GDM1 (cell line): ENCODE measurements around the gene GNG14.
"Not testable (repeated sequence)": the region's sequence is repeated elsewhere in the genome, so short reads cannot be mapped to it uniquely, and the experiment has no call there.

Experiments
- DNase-seq: peaks from one replicate; lab custom pipeline; 2025; lab: John Stamatoyannopoulos, UW

GNG14 gene

DNA sequence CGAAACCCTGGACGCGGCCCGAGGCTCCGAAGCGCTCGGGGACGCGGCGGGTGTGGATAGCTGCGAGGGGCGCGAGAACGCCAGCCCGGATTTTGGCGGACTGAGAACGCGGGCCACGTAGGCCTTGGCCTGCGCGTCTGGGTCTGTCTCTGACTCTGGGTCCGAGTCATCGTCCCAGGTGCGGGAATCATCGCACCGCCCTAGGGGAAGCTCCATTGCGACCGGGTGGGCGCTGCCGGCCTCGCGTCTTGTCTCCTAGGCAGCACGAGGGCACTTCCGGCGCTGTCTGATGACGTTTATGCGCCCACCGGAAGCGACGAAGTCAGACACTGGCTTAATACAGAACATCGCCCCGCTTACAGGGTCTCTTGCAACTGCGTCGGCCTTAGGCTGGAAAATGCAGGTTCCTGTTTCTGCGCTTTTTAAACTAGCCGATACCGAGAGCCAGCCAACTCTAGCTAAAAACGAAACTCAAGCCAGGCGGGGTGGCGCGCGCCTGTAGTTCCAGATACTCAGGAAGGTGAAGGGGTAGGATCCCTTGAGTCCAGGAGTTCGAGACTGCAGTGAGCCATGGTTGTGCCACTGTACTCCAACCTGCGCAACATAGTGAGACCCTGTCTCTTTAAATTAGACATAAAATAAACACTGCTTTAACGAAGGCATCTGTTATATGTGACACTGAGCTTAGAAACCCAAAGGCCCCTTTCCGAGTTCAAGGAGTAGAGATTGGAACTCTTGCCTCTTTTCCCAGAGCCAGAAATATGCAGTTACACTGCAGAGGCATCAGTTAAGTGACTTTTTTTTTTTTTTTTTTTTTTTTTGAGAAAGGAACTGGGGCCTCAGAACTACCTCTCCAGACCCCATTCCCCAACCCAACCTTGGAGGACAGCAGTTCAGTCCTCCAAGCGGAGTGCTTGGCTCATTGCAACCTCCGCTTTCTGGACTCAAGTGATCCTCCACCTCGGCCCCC lies 8.9 kb downstream of the GNG14 start, which contains the start of gene FBXW9:
Gene FBXW9, minus strand, starts transcription at position 266 of the 970 bp plus-strand sequence. Its CDS starts 50 bp downstream, at position 216.
- peak; percentile 94 for DNase-seq

DNA sequence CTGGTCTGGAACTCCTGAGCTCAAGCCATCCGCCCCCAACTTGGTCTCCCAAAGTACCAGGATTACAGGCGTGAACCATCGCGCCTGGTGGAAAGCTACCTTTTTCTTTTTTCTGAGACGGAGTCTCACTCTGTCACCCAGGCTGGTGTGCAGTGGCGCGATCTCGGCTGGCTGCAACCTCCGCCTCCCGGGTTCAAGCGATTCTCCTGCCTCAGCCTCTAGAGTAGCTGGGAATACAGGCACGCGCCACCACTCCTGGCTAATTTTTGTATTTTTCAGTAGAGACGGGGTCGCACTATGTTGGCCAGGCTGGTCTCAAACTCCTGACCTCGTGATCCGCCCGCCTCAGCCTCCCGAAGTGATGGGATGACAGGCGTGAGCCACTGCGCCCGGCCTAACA lies 9.6 kb downstream of the GNG14 start:
- not testable (repeated sequence) for DNase-seq

DNA sequence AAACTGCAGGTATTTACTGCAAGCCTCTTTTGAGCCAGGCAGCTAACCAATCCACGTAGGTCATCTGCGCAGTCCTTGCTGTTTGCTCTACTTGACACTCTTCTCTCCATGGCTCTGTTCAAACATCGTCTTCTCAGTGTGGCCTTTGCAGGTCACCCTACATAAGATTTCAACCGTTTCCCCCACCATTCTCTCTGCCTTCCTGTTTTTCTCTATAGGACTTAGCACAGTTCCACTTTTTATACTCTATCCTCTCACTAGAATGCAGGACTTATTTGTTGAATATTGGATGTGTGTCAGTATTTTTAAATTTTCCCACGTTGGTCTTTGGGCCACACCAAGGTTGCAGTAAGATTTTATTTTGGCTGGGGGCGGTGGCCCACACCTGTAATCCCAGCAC lies 10.3 kb downstream of the GNG14 start:
- no peak for DNase-seq

DNA sequence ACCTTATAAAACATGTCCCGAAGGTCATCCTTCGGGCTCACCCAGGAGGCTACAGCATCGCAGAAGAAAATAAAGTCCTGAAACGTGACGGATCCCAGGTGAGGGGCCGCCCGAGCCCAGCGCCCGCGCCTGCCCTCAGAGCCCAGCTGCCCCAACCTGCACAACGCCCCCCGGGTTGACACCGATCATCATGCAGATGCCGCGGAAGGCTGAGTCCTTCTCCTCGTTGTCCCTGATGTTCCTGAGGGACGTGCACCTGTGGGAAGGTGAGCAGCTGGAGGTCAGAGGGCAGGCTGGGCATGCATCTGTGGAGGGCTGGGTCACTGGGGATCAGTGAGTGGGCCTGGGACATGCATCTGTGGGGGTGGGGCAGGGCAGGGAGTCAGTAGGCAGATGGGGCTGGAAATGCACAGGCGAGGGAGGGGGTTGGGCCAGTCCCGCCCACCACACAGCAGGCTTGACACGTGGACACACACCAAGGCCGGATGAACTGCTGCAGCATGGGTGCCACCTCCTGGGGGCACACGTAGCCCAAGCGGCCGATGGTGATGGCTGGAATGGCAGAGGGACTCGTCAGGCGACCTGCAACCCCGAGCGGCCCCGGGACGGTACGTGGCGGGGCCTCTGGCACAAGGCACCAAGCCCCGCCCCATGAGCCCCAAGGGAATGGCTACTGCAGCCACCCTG lies 13.9 kb downstream of the GNG14 start:
- no peak for DNase-seq

DNA sequence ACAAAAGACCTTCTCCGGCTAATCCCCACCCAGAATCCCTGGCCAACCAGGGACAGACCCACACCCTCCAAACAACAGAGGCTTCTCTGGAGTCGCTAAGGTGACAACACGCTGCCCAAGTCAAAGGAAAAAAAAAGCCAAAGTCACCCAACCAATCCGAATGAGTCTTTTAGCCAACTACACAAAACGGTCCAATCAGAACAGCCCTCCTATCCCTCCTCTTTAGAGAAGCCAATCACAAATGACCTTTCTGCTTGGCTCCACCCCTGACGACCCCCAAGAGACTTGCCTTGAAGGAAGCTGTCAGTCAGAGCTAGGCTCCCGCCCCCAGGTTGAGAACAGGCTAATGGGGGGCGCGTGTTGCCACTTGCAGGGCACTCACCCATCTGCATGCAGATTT lies 15.2 kb downstream of the GNG14 start:
- DNase-seq = peak; percentile 46

DNA sequence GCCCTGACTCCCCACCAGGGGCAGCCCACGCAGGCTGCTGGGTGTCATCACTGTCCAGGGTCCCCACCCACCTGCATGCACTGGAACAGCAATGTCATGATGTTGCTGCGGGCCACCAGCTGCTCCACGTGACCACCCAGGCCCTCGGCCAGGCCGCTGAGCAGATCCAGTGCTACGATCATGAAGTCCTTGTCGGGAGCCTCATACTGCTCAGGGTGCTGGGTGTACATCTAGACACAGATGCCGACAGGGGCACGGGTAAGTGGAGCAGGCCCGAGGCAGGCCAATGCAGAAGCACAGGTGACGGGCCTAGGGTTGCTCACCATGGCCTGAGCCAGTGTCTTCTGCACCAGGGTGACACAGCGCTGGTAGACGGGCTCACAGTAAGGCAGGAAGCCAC lies 17.4 kb downstream of the GNG14 start:
- no peak for DNase-seq

DNA sequence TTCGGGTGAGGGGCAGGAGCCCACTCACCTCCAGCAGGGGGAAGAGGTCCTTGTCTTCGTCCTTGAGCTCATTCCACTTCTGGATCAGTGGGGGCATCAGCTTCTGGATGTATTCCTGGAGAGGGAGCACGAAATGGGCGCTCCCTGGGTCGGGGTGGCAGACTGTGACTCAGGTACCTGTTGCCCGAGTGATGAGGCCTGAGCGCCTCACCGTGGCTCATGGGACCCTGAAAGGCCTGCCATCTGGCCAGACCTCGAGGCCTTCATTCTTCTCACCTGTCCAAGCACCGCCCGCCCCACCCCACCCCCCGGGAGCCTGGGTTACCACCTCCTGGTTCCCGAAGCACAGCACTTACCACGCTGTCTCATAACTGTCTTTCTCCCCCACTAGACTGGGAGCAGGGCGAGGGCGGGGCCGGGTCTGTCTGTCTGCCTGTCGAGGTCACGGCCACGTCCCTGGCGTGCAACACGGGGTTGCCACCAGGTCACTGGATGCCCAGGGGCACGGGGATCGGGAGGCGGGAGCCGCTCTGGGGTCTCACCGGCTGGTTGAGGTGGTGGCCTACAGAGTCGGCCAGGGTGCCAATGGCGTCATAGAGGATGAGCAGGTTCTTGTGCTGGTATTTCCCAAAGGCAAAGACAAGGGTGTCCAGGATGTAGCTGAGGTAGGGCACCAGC lies 18.0 kb downstream of the GNG14 start:
- DNase-seq = no peak

DNA sequence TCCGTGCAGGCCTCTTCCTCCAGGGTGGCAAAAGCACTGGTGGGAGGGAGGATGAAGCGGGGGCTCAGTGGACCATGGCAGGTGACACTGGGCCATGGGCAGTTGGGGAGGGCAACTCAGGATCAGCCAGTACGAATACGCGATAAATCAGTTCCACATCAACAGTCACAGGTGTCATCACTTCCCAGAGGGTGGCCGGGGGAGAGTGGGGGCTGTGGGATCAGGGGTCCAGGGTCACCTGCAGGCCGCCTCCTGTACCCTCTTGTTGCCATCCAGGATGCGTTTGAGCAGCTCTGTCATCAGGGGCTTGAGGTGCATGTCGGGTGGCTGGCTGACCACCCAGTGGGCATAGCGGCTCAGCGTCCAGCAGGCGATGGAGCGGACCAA lies 18.5 kb downstream of the GNG14 start:
- DNase-seq = no peak

DNA sequence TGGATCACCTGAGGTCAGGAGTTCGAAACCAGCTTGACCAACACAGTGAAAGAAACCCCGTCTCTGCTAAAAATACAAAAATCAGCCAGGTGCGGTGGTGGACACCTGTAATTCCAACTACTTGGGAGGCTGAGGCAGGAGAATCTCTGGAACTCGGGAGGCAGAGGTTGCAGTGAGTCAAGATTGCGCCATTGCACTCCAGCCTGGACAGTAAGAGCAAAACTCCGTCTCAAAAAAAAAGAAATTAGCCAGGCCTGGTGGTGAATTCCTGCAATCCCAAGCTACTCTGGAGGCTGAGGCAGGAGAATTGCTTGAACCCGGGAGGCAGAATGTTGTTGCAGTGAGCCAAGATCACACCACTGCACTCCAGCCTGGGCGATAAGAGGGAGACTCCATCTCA lies 20.8 kb downstream of the GNG14 start:
- no peak for DNase-seq

DNA sequence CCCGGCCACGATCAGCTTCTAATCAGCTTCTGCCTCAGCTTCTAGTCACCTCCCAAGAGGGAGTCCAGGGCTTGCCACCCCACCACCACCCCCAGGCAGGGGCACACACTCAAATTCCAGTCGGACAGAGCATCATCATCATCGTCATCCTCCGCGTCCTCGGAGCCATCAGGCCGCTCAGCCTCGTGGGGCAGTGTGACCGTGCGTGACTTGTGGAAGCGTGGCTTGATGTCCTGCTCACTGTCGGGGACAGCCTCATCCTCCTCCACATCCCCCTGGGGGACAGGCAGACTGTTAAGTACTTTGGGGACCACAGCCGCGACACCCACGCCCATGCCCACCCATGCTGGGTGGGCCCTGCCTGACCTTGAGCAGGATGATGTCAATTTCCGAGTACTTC lies 23.4 kb downstream of the GNG14 start:
- no peak for DNase-seq

DNA sequence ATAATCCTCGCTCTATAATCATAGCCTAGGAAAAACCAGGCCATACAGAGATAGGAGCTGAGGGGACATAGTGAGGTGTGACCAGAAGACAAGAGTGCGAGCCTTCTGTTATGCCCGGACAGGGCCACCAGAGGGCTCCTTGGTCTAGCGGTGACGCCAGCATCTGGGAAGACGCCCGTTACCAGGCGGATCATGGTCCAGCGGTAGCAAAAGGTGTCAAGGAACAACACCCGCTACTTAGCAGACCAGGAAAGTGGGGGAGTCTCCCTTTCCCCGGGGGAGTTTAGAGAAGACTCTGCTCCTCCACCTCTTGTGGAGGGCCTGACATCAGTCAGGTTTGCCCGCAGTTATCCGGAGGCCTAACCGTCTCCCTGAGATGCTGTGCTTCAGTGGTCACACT lies 24.3 kb downstream of the GNG14 start:
- DNase-seq = not testable (repeated sequence)

DNA sequence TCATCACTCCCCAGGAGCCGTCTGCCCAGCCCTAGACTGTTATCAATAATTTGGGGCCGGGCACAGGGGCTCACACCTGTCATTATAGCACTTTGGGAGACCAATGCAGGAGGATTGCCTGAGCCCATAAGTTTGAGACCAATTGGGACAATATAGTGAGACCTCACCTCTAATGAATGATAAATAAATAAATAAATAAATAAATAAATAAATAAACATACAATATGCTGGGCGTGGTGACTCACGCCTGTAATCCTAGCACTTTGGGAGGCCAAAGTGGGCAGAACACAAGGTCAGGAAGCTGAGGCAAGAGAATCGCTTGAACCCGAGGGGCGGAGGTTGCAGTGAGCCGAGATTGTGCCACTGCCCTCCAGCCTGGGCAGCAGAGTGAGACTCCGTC lies 25.5 kb downstream of the GNG14 start:
- not testable (repeated sequence) for DNase-seq

DNA sequence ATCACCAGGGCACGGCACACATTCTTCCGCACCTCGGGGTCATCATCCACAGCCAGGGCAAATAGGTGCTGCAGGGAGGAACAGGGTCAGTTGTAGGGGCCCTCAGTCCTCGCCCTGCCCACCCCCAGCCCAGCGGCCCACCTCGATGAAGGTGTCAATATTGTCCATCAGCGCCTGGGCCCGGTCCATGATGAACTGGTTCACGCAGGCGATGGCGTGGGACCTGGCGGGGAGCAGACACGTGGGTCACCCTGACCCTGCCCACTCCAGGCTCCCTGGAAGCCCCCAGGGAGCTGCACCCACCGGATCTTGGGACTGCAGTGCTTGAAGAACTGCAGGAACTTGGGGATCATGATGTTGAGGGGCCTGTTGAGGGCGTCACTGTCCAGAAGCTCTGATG lies 27.3 kb downstream of the GNG14 start:
- no peak for DNase-seq

DNA sequence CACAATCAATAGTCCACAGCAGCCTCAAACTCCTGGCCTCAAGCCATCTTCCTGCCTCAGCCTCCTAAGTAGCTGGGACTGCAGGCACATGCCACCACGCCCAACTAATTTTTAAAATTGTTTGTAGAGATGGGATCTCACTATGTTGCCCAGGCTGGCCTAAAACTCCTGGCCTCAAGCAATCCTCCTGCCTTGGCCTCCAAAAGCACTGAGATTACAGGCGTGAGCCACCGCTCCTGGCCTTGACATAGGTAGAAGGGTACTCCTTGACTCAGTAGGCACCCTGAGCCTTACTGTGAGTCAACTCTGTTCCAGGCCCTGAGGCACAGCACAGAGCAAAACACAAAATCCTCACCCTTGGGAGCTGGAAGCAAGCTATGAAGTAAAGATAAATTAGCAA lies 28.1 kb downstream of the GNG14 start:
- no peak for DNase-seq

DNA sequence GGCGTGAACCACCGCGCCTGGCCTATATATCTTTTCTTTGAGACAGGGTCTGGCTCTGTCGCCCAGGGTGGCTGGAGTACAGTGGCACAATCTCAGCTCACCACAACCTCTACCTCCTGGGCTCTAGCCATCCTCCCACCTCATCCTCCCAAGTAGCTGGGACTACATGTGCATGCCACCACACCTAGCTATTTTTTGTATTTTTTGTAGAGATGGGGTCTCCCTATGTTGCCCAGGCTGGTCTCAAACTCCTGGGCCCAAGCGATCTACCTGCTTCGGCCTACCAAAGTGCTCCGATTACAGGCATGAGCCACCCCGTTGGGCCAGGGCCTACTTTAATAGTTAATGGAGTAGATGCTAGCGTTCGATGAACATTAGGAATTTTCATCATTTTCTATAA lies 32.5 kb downstream of the GNG14 start:
- no peak for DNase-seq

DNA sequence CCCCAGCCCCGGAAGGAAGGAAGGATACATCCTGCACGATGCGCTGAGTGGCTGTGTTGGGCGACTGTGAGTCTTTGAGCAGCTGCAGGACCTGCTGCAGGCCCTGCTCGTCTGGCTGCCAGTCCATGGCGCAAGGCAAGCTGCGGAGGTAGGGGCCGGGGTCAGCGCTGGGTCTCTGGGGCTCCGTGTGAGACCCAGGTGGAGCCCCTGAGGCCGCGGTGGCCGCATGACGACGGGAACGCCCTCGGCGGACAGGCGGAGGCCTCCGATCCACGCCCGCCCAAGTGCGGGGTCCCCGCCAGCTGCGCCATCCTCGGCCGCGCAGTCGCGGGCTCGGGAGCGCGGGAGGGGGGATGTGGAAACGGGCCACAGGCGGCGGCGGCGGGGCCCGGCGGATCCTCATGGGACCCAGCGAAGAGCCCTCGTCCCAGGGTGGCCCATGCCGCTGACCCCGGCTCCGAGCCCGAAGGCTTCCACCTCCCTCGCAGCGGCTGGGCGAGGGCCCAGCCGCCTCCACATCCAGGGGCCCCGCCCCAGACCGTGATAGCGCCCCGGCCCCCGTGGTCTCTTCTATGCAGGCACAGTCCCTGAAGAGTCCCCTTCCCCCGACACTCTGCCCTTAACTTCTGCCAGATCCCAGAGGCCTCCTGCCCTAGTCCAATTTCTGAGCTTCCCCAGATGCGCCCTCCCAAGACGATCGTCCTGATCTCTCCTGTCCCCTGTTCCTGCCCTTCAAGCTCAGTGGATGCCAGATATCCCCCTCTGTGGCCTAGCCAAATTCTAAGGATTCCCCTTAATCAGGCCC lies 33.3 kb downstream of the GNG14 start:
- DNase-seq = no peak

DNA sequence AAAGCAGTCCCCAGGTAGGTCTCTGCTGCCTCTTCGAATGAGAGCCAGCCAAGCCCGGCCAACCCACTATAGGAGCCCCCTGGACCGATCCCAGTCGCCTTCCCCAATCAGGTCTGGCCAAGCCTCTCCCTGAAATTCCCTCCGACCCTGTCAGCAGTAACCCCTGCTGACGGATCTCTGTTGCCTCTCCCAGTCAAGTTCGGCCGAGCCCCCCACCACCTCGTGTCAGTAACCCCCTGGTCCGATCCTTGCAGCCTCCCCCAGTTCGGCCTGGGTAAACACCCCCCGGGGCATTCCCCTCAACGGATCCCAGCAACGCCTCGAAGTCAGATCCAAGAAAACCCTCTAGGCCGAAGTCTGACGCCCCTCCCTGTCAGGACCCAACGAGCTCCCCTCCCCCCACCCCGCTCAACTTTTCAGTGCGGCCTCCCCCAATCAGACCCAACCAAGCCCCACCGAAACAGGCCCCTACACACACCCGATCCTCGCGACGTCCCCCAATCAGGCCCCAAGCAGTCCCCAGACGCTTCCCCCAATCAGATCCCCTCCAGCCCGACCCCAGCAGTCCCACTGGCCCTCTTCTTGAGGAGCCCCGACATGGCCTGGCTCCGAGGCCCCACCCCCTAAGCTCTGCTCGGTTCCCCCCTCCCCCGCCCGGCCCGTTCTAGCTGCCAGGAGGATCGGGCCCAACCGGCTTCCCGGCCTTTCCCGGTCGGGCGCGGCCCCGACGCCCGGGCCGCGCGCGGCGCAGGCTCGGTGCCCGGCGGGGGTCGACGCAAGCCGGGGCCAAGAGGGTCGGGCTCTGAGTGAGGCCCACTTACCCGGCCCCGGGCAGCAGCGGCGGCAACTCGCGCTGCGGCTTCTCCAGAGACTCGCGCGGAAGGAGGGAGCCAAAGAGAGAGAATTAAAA lies 34.1 kb downstream of the GNG14 start:
- peak; percentile 3 for DNase-seq

DNA sequence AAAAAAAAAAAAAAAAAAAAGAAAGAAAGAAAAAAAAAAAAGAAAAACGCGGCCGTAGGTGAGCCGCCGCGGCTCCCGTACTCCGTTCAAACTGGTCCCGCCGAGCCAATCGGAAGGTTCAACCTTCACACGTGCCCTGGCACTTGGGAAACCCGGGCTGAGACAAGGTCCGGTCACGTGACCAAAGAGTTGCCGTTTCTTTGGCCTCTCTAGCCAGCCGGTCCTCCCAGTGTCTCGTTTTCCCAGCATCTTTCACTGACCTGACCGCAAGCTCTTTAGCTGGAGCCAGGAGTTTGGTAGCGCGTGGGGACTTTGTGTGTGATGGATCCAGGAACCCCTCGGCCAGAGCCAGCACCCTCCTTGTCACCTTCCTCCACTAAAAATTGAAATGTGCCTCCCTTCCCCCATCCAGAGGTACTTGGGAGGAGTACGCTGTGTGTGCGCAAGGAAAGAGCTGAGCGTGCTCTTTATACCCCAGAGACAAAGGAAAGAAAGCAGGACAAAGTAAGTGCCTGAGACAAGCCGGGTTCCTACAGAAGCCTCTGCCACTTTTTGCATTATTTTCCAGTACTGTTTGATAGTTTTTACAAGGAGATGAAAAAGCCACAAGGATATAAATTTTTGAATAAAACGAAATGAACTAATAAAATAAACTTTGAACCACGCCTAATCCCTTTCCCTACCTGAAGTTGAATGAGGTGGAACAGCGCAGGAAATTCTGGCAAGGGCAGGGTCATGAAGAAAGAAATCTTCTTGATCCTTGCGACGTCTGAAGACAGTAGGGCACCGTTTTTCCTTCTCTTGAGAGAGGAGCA lies 35.0 kb downstream of the GNG14 start:
- peak; percentile 96 for DNase-seq

DNA sequence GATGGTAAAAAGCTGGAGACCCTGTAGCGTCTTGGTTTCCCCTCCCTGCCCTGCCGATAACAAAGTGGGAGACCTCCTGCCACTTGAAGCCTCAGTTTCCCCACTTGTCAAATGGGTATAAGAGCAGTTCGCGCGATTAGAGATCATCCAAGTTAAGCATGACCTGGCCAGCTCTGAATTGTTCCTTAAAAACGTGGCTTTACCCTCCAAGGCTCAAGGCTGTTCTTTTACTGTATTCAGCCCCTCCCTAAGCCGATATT lies 35.5 kb downstream of the GNG14 start:
- DNase-seq = no peak
